HepG2 (cell line): ENCODE measurements around the gene COL9A3. TPM values are rescaled to one million over a fixed set of nuclear protein-coding genes. Genes with fewer than 3 reads are reported as not detected.

Experiments
- DMTF1 ChIP-seq: sonication (generic); formaldehyde crosslinking; IDR thresholded peaks from 2 replicates; pipeline ENCODE4 v1.4.0; 2020; ENCODE audit warnings: mild to moderate bottlenecking, missing genetic modification reagents
- ETV6 ChIP-seq: sonication (generic); formaldehyde crosslinking; conservative IDR thresholded peaks from 2 replicates; pipeline ENCODE4 v1.4.0; 2020; ENCODE audit warnings: missing genetic modification reagents
- GATAD2A ChIP-seq: IDR thresholded peaks from 2 replicates; pipeline ENCODE4 v1.6.1; 2016
- HNRNPH1 ChIP-seq: fragments of 200-400 bp; formaldehyde crosslinking; optimal IDR thresholded peaks from 2 replicates; pipeline ENCODE3; 2017; ENCODE audit warnings: mild to moderate bottlenecking, low read depth, low read length
- KAT8 ChIP-seq: IDR thresholded peaks from 2 replicates; pipeline ENCODE4 v1.6.1; 2016; ENCODE audit warnings: missing genetic modification reagents, missing compliant biosample characterization
- KDM5A ChIP-seq: fragments of 200-600 bp; sonication (generic); IDR thresholded peaks from 2 replicates; pipeline ENCODE4 v1.7.0; 2018; ENCODE audit warnings: antibody characterized with exemption, mild to moderate bottlenecking, low read length, borderline replicate concordance
- MAX ChIP-seq: IDR thresholded peaks from 2 replicates; pipeline ENCODE4 v1.6.1; 2012; ENCODE audit warnings: inconsistent platforms
- MEIS1 ChIP-seq: sonication (generic); formaldehyde crosslinking; IDR thresholded peaks from 2 replicates; pipeline ENCODE4 v1.9.0; 2021; ENCODE audit warnings: mild to moderate bottlenecking, missing genetic modification reagents, moderate library complexity, borderline replicate concordance
- RFX1 ChIP-seq: fragments of 450-650 bp; IDR thresholded peaks from 2 replicates; pipeline ENCODE4 v1.6.1; 2017
- SP1 ChIP-seq, 2 experiments: fragments of 450-650 bp in 1 of 2; sonication (generic) in 1 of 2; formaldehyde crosslinking in 1 of 2; IDR thresholded peaks; 2 replicates each; pipeline versions ENCODE4 v1.4.0 to v1.6.1; 2016 to 2020; ENCODE audit warnings: missing genetic modification reagents in 1 of 2
- ZBTB33 ChIP-seq: sonication (generic); formaldehyde crosslinking; IDR thresholded peaks from 2 replicates; pipeline ENCODE4 v1.4.0; 2020; ENCODE audit warnings: missing genetic modification reagents
- ZMYM4 ChIP-seq: sonication (generic); formaldehyde crosslinking; IDR thresholded peaks from 2 replicates; pipeline ENCODE4 v1.8.1; 2023; ENCODE audit warnings: mild to moderate bottlenecking, missing genetic modification reagents
- ZNF10 ChIP-seq: sonication (generic); formaldehyde crosslinking; IDR thresholded peaks from 2 replicates; pipeline ENCODE4 v1.4.0; 2020; ENCODE audit warnings: mild to moderate bottlenecking, low read depth, missing genetic modification reagents, borderline replicate concordance
- ZNF251 ChIP-seq: sonication (generic); formaldehyde crosslinking; IDR thresholded peaks from 2 replicates; pipeline ENCODE4 v1.9.0; 2021; ENCODE audit warnings: mild to moderate bottlenecking, missing genetic modification reagents
- ZNF318 ChIP-seq: sonication (generic); formaldehyde crosslinking; IDR thresholded peaks from 2 replicates; pipeline ENCODE4 v1.4.0; 2020; ENCODE audit warnings: mild to moderate bottlenecking, missing genetic modification reagents
- ZNF333 ChIP-seq: sonication (generic); formaldehyde crosslinking; IDR thresholded peaks from 2 replicates; pipeline ENCODE4 v1.4.0; 2020; ENCODE audit warnings: mild to moderate bottlenecking, missing genetic modification reagents, borderline replicate concordance
- ZNF788 ChIP-seq: sonication (generic); formaldehyde crosslinking; IDR thresholded peaks from 2 replicates; pipeline ENCODE4 v1.5.0; 2020; ENCODE audit warnings: mild to moderate bottlenecking, missing genetic modification reagents, borderline replicate concordance
- polyA plus RNA-seq, 8 experiments: library from polyadenylated mRNA; depleted of rRNA in 3 of 8; stranded (reverse) in 7 of 8; unstranded in 1 of 8; fragments of >200 nt; fragmentation: Illumina TruSeq in 4 of 8; extraction: Trizol in 4 of 8; gene quantifications; 2 replicates each; pipeline versions ENCODE4 v1.2.1 to v1.2.3, GENCODE V29; 2011 to 2016; ENCODE audit warnings: low read depth in 4 of 8, missing spikeins in 1 of 8, mixed read lengths in 1 of 8; ENCODE audit not compliant: insufficient read depth in 1 of 8
- total RNA-seq, 5 experiments: library from RNA; depleted of rRNA; stranded (reverse); fragments of >200 nt; fragmentation: Illumina TruSeq; extraction: Trizol; gene quantifications; 2 replicates each; pipeline ENCODE4 v1.2.3, GENCODE V29; 2016; ENCODE audit warnings: low read depth in 1 of 5

The COL9A3 gene
- total and polyA plus RNA-seq, 2 of the 13 experiments (the other 11 are each of a cell fraction or from before 2014, with no cell fraction given), result 155 to 204 TPM

GRCh38 chr20:62804627-62805154, 12.2 kb upstream of the COL9A3 start, which contains the start of gene OGFR (continued):
- TF ChIP-seq ZNF318 (CRISPR knock-in tag), result no peak
- TF ChIP-seq ZNF788 (CRISPR knock-in tag), result 0 out of 2 replicates have a peak, but pooled peaks have one; percentile 37
- TF ChIP-seq ZNF10, result no peak
- no peak for TF ChIP-seq SP1 (IDR thresholded peaks at IDR 0.05)
- peak; percentile 58 for TF ChIP-seq SP1 (CRISPR knock-in tag; IDR thresholded peaks at IDR 0.05)
- no peak for TF ChIP-seq HNRNPH1
- no peak for TF ChIP-seq ZBTB33 (CRISPR knock-in tag)
- 0 out of 2 replicates have a peak, but pooled peaks have one; percentile 28 for TF ChIP-seq KAT8 (CRISPR knock-in tag)
- no peak for TF ChIP-seq GATAD2A (CRISPR knock-in tag)
- TF ChIP-seq ZNF333 (CRISPR knock-in tag), result 0 out of 2 replicates have a peak, but pooled peaks have one; percentile 44
- 0 out of 2 replicates have a peak, but pooled peaks have one; percentile 32 for TF ChIP-seq ZMYM4
- no peak for TF ChIP-seq DMTF1
- TF ChIP-seq RFX1, result no peak
- peak; percentile 80 for TF ChIP-seq MAX
- no peak for TF ChIP-seq ZNF251 (CRISPR knock-in tag)
- no peak; the same call in 1 of the 2 replicates for TF ChIP-seq KDM5A
- 0 out of 2 replicates have a peak, but pooled peaks have one; percentile 30 for TF ChIP-seq MEIS1 (CRISPR knock-in tag)
- TF ChIP-seq ETV6, result peak; percentile 80; the same call in 1 of the 2 replicates
